Breast epithelium (tissue), 3 donors: ENCODE data around the gene TAF13.

Experiments
- POLR2A ChIP-seq: fragments of 450-650 bp; IDR thresholded peaks from one replicate; pipeline ENCODE4 v1.6.1; 2016; ENCODE audit warnings: antibody characterized with exemption, mild to moderate bottlenecking, moderate library complexity
- POLR2AphosphoS5 ChIP-seq, 3 donors: sonication (generic); formaldehyde crosslinking; IDR thresholded peaks; one replicate each; pipeline ENCODE4 v1.6.1; 2017; ENCODE audit warnings: antibody characterized with exemption in 3 of 3
- TF ChIP-seq, protein P1 (sequence below), 3 donors: fragments of 450-650 bp; IDR thresholded peaks; one replicate each; pipeline ENCODE4 v1.5.1; 2016 to 2017; ENCODE audit warnings: antibody characterized with exemption in 3 of 3, mild to moderate bottlenecking in 3 of 3, moderate library complexity in 3 of 3

DNA sequence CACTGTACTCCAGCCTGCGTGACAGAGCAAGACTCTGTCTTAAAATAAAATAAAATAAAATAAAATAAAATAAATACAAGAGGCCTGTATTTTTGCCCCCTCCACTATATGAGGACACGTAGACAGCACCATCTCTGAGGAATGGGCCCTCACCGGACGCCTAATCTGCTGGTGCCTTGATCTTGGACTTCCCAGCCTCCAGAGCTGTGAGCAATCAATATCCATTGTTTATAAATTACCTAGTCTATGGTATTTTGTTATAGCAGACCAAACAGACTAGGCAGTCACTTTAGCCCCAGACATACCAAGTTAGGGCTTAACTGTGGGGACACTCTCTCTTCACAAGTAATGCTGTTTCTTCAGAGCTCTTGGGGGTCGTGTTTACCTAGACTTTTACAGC lies 44.6 kb upstream of the TAF13 start:
- TF ChIP-seq, protein P1, sequence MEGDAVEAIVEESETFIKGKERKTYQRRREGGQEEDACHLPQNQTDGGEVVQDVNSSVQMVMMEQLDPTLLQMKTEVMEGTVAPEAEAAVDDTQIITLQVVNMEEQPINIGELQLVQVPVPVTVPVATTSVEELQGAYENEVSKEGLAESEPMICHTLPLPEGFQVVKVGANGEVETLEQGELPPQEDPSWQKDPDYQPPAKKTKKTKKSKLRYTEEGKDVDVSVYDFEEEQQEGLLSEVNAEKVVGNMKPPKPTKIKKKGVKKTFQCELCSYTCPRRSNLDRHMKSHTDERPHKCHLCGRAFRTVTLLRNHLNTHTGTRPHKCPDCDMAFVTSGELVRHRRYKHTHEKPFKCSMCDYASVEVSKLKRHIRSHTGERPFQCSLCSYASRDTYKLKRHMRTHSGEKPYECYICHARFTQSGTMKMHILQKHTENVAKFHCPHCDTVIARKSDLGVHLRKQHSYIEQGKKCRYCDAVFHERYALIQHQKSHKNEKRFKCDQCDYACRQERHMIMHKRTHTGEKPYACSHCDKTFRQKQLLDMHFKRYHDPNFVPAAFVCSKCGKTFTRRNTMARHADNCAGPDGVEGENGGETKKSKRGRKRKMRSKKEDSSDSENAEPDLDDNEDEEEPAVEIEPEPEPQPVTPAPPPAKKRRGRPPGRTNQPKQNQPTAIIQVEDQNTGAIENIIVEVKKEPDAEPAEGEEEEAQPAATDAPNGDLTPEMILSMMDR (IDR thresholded peaks at IDR 0.05), result no peak
- TF ChIP-seq POLR2A (no peak), POLR2AphosphoS5 (IDR thresholded peaks at IDR 0.05) (no peak)
